ENCODE results near the gene SHB. TPM values are rescaled to one million over a fixed set of nuclear protein-coding genes. Genes with fewer than 3 reads are reported as not detected.

The SHB gene
- total and polyA plus RNA-seq, 2 experiments from 2014 or later: 20.8 to 48.3 TPM

DNA sequence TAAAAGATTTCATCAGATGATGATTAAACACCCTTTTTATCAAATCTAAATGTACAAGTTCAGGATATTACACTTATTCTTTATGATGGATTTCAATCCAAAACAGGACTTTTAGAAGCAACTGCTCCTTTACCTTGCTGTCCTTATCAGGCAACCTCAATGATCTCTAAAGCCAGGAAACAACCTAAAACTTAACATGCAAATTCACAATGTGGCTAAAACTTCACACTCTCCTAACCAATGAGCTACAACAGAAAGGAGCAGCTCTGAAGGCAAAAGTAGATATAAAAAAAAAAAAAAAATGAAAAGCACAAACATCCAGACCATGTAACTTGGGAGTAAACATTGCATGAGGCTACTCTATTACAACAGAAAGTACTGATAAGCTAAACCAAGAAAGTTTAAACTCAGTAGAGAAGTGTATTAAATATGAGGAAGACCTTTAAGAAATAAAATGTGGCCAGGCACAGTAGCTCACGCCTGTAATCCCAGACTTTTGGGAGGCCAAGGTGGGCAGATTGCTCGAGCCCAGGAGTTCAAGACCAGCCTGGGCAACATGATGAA, 188.0 kb downstream of the SHB start:
- no peaks in the 10 kb centered on the region for H3K9me3 ChIP-seq (ENCODE audit: low read depth)
- no peaks in the 10 kb centered on the region for H3K79me2 ChIP-seq
- no peaks in the 10 kb centered on the region for H4K20me1 ChIP-seq (ENCODE audit: insufficient read depth, poor library complexity, severe bottlenecking)
- no peaks in the 10 kb centered on the region for H3K9me2 ChIP-seq (replicated peaks; ENCODE audit: insufficient read depth)
- no peak overlapping the region for H3K27ac ChIP-seq
- no peak for TF ChIP-seq EZH2phosphoT487 (IDR thresholded peaks at IDR 0.05; ENCODE audit: low read depth, severe bottlenecking, unreplicated experiment)
- TF ChIP-seq, protein P1, sequence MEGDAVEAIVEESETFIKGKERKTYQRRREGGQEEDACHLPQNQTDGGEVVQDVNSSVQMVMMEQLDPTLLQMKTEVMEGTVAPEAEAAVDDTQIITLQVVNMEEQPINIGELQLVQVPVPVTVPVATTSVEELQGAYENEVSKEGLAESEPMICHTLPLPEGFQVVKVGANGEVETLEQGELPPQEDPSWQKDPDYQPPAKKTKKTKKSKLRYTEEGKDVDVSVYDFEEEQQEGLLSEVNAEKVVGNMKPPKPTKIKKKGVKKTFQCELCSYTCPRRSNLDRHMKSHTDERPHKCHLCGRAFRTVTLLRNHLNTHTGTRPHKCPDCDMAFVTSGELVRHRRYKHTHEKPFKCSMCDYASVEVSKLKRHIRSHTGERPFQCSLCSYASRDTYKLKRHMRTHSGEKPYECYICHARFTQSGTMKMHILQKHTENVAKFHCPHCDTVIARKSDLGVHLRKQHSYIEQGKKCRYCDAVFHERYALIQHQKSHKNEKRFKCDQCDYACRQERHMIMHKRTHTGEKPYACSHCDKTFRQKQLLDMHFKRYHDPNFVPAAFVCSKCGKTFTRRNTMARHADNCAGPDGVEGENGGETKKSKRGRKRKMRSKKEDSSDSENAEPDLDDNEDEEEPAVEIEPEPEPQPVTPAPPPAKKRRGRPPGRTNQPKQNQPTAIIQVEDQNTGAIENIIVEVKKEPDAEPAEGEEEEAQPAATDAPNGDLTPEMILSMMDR (IDR thresholded peaks at IDR 0.05; ENCODE audit: poor library complexity): no peak
- TF ChIP-seq EZH2 (IDR thresholded peaks at IDR 0.05; ENCODE audit: borderline replicate concordance): no peak
- DNase-seq (ENCODE audit: low spot score): no peak
- H3K36me3 ChIP-seq (replicated peaks; ENCODE audit: insufficient read depth, low read depth): peaks cover 4% of the 10 kb centered on the region
- no peaks in the 10 kb centered on the region for H3K27me3 ChIP-seq
- whole genome bisulfite sequencing (ENCODE audit: low lambda C conversion rate, missing lambda C conversion rate): 85% methylated on average over 2 of the region's 2 CpGs
- no peak overlapping the region for H2AFZ ChIP-seq
- no peaks in the 10 kb centered on the region for H3K4me1 ChIP-seq (ENCODE audit: insufficient read depth)
- no peak overlapping the region for H3K4me3 ChIP-seq
- no peak overlapping the region for H3K4me2 ChIP-seq

DNA sequence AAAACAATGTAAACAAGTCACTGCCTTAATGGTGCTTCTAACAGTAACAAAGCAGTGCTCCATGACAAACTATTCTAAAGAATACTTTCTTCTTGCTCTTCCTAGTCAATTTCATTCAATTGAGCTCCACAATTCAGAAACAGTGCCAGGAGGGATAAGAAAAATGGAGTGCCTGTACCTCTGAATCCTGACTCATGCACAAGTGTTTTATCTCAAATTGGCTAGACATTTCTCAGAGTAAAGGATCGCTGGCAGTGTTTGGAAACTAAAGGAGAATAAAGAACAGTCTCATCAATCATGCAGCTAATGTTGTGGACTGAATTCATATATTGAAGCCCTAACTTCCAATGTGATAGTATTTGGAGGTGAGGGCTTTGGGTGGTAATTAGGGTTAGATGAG, 192.7 kb downstream of the SHB start:
- no peaks in the 10 kb centered on the region for H3K9me2 ChIP-seq (replicated peaks; ENCODE audit: insufficient read depth)
- no peaks in the 10 kb centered on the region for H3K36me3 ChIP-seq (replicated peaks; ENCODE audit: insufficient read depth, low read depth)
- H3K9me3 ChIP-seq (ENCODE audit: low read depth): no peaks in the 10 kb centered on the region
- no peaks in the 10 kb centered on the region for H3K27me3 ChIP-seq
- H4K20me1 ChIP-seq (ENCODE audit: insufficient read depth, poor library complexity, severe bottlenecking): no peaks in the 10 kb centered on the region
- peaks cover under 1% of the 10 kb centered on the region for H3K4me1 ChIP-seq (ENCODE audit: insufficient read depth)
- TF ChIP-seq EZH2phosphoT487 (IDR thresholded peaks at IDR 0.05; ENCODE audit: low read depth, severe bottlenecking, unreplicated experiment) (no peak), EZH2 (IDR thresholded peaks at IDR 0.05; ENCODE audit: borderline replicate concordance) (no peak)
- TF ChIP-seq, protein P1 (IDR thresholded peaks at IDR 0.05; ENCODE audit: poor library complexity): no peak
- H3K79me2 ChIP-seq: no peaks in the 10 kb centered on the region
- DNase-seq (ENCODE audit: low spot score): no peak
- WGBS (ENCODE audit: low lambda C conversion rate, missing lambda C conversion rate): 97% methylated on average over 1 of the region's 1 CpG
- H3K4me3 ChIP-seq: no peak overlapping the region
- H2AFZ ChIP-seq: no peak overlapping the region
- H3K27ac ChIP-seq: no peak overlapping the region
- H3K4me2 ChIP-seq: no peak overlapping the region

DNA sequence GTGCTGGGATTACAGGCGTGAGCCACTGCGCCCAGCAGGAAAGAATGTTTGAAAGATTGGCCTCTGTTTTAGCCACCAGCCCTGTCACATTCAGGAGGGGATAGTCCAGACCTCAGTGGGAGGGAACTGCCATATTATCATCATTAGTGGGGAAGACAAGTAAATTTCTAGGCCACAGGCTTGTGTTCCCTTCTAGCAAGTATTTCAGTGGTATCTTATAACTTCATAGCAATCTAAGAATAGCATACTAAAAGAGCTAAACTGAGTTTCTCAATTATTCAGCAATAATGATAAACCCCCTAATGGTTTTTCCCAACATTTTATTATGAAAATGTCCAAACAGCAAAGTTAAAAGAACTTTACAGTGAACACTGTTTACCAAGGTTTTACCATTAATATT, 195.1 kb downstream of the SHB start:
- H4K20me1 ChIP-seq (ENCODE audit: insufficient read depth, poor library complexity, severe bottlenecking): no peaks in the 10 kb centered on the region
- H3K4me2 ChIP-seq: no peak overlapping the region
- no peaks in the 10 kb centered on the region for H3K9me3 ChIP-seq (ENCODE audit: low read depth)
- DNase-seq (ENCODE audit: low spot score): no peak
- H3K4me1 ChIP-seq (ENCODE audit: insufficient read depth): peaks cover 5% of the 10 kb centered on the region
- WGBS (ENCODE audit: low lambda C conversion rate, missing lambda C conversion rate): 95% methylated on average over 2 of the region's 2 CpGs
- H3K36me3 ChIP-seq (replicated peaks; ENCODE audit: insufficient read depth, low read depth): no peaks in the 10 kb centered on the region
- H3K27ac ChIP-seq: no peak overlapping the region
- no peaks in the 10 kb centered on the region for H3K79me2 ChIP-seq
- no peak overlapping the region for H2AFZ ChIP-seq
- no peaks in the 10 kb centered on the region for H3K9me2 ChIP-seq (replicated peaks; ENCODE audit: insufficient read depth)
- H3K4me3 ChIP-seq: no peak overlapping the region
- no peaks in the 10 kb centered on the region for H3K27me3 ChIP-seq
- TF ChIP-seq, protein P1 (IDR thresholded peaks at IDR 0.05; ENCODE audit: poor library complexity): no peak

DNA sequence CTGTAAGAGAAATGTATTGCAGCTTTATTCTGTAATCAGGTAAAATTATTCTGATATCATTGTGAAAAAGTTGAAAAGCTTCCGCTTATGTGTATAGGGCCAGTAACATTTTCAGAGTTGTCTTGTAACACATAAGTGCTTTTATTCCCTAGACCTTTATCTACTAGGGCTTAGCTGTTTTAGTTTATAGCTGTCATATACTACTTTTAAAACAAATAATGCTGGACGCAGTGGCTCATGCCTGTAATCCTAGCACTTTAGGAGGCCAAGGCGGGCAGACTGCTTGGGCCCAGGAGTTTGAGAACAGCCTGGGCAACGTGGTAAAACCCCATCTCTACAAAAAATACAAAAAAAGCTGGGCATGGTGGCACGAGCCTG, 198.2 kb downstream of the SHB start:
- Histone ChIP-seq H3K36me3 (replicated peaks; ENCODE audit: insufficient read depth, low read depth) (no peaks in the 10 kb centered on the region), H3K4me1 (ENCODE audit: insufficient read depth) (peaks cover 5% of the 10 kb centered on the region), H3K79me2 (no peaks in the 10 kb centered on the region), H3K4me3 (no peak overlapping the region), H3K4me2 (no peak overlapping the region), H3K27me3 (no peaks in the 10 kb centered on the region), H2AFZ (no peak overlapping the region), H4K20me1 (ENCODE audit: insufficient read depth, poor library complexity, severe bottlenecking) (no peaks in the 10 kb centered on the region), H3K27ac (no peak overlapping the region), H3K9me3 (ENCODE audit: low read depth) (no peaks in the 10 kb centered on the region), H3K9me2 (replicated peaks; ENCODE audit: insufficient read depth) (no peaks in the 10 kb centered on the region)
- TF ChIP-seq EZH2phosphoT487 (IDR thresholded peaks at IDR 0.05; ENCODE audit: low read depth, severe bottlenecking, unreplicated experiment) (no peak), EZH2 (IDR thresholded peaks at IDR 0.05; ENCODE audit: borderline replicate concordance) (no peak)
- TF ChIP-seq, protein P1 (IDR thresholded peaks at IDR 0.05; ENCODE audit: poor library complexity): no peak
- DNase-seq (ENCODE audit: low spot score): no peak
- 55% methylated on average over 5 of the region's 5 CpGs for WGBS (ENCODE audit: low lambda C conversion rate, missing lambda C conversion rate)
